Measurements from ENCODE around the gene YOD1. TPM values are rescaled to one million over a fixed set of nuclear protein-coding genes. Genes with fewer than 3 reads are reported as not detected.

The YOD1 gene
- total RNA-seq, result 3.0 TPM

DNA sequence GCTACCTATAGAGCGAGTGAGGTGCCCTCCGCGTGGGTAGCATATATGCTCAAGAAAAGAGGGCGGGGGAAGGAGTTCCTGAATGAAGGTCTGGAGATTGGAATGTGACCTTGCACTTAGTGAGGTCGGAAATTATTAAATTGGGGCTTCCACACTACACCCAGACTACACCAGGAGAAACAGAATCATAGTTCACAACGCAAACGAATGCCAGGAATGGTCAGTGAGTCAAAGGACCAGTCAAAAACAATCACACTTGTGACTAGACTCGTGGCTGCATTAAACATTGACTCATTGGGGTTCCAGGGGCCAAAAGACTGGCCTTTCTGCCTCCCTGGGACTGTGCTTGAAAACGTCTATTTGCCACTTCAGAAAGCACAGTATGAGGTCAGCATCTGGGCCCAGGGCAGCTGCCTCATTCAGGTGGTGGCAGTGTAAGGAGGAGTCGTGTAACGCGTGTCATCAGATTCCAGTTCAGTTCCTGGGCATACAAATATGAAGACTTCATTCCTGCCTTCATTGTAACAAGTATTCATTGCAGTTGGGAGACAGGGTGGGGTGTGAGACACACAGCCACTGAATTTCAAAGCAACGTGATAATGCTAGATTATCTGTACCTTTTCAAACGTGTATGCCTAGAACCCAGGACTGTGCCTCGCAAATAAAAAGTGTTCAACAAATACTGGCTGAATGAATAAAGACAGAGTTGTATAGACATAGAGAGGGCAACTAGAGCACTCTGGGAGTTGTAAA, at the start of gene YOD1:
YOD1 (minus strand) TSS at position 18 of the 753 bp plus-strand sequence. CDS start 178 bp downstream, outside the sequence.
- DNase-seq (ENCODE audit: low spot score), result no peak
- ATAC-seq, result no peak

DNA sequence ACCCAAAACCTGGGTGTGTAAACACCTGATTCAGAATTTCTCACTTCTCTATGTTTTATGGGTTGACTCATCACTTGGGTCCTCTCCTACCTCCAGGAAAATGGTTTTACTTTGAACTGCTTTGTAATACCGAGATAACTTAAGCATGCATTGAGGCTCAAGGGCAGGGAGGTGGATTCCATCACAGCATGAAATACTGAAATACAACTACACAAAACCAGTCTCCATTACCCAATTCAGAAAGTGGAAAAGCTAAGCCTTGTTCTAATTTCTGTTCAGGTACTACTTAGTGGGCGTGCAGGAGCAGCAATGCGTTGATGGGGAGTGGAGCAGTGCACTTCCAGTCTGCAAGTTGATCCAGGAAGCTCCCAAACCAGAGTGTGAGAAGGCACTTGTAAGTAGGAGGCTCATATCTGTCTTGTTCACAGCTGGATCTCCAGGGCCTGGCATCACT, 46.9 kb upstream of the YOD1 start:
- DNase-seq (ENCODE audit: low spot score), result no peak
- no peak for ATAC-seq

DNA sequence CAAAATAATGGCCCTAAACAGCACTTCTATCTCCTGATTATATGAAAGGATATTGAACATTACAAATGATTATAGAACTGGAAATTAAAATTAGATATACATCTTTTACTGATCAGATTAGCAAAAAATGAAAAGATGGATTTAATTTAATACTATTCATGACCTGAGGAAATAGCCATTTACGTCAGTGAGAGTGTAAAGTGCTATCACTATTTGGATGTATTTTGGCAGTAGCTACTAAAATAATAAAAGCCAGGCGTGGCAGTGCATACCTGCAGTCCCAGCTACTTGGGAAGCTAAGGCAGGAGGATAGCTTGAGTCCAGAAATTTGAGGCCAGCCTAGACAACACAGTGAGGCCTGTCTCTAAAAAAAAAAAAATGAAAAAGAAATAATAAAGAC, 42.9 kb upstream of the YOD1 start:
- no peak for DNase-seq (ENCODE audit: low spot score)
- ATAC-seq, result no peak

DNA sequence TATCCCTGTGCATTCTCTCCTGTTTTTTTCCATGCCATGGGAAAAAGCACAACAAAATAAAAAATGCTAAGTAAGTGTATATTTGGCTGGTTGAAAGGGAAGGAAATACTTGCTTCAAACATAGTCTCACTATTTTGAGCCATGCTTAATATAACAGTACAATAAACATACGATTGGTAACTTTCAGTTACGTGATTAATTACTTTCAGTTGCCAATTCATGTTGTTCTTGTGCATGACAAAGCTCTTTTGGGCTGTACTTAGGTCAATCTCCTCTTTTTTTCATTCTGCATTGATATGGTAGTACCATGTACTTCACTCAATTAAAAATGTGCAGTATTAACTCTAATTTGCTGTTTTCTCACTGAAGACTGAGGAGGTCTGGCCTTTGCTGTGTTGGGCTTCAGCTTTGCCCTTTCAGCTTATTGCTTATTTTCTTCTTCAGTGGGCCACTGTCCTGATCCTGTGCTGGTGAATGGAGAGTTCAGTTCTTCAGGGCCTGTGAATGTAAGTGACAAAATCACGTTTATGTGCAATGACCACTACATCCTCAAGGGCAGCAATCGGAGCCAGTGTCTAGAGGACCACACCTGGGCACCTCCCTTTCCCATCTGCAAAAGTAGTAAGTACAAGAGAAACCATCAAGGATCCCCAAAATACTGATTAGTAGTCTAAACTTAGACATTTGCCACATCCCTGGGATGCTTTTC, 40.3 kb upstream of the YOD1 start:
- DNase-seq (ENCODE audit: low spot score) (no peak), ATAC-seq (peak; percentile 21)

DNA sequence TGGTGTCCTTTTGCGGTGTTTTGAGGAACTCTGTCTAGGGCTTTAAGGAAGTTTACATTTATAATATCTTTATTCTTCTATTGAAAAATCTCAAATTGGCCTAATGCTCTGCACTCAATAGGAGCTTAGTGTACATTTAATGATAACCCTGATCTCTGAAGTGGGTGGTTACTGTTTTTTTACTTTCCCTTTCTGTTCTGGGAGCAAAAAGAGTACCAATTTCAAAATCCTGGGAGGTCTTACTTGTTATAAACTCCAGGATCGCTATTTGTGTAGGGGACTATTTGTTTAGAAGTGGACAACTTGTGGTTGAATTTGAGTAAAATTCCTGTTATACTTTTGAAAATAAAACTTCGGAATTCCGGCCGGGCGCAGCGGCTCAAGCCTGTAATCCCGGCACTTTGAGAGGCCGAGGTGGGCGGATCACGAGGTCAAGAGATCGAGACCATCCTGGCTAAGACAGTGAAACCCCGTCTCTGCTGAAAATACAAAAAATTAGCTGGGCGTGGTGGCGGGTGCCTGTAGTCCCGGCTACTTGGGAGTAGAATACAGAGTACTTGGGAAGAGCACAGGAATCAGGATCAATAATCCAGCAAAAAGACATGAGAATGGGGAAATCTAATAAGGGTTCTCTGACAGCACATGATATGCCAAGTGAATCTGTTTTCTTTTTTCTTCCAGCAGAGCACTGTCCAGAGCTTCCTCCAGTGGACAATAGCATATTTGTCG, 38.8 kb upstream of the YOD1 start:
- ATAC-seq, result peak; percentile 19

DNA sequence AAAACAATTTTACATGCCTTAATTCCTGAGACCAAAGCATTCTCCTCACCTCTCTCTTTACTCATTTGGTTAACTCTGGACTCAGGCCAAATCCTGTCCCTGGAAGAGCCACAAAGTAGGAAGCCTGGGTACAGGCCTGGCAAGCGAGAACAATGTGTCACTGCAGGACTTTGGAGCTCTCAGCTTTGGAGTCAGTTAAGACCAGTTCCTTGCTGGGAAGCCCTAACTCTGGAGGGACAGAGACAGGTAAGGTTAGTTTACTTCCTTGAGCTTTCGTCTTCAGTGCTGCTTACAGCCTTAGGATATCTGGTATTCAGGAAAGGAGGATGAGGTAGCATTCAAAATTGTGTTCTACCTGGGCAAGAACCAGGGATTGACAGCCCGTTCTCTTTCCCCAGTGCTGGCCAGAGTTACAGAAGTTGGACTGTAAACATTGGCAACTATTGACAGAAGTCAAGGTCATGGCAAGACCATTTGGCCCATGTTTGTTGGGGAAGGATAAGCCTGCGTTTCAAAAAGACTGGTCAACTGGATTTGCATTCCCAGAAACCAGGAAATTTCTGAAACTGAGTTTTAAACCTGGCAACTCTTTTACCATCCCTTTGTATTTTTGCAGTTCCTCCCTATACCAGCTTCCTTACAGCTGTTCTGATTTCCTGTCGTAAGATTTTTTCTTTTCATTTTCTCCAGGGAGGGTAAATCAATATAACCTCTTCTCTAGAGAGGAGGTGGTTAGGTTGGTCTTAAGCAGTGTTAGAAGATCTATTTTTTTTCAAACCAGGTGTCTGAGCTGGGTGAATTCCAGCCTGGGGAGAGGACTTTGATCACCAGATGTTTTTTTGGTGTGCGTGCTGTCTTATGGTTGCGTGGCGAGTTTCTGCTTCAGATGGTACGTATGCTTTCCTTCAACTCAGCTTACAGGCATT, 38.0 kb upstream of the YOD1 start, which contains the start of gene C4BPB:
C4BPB (plus strand) TSS at position 160 of the 926 bp plus-strand sequence; CDS start at position 832, 672 bp downstream.
- peak; percentile 80 for ATAC-seq
- DNase-seq (ENCODE audit: low spot score), result peak; percentile 87

More for the DNA sequence above, 38.8 kb upstream of the YOD1 start:
- DNase-seq (ENCODE audit: low spot score), result no peak

DNA sequence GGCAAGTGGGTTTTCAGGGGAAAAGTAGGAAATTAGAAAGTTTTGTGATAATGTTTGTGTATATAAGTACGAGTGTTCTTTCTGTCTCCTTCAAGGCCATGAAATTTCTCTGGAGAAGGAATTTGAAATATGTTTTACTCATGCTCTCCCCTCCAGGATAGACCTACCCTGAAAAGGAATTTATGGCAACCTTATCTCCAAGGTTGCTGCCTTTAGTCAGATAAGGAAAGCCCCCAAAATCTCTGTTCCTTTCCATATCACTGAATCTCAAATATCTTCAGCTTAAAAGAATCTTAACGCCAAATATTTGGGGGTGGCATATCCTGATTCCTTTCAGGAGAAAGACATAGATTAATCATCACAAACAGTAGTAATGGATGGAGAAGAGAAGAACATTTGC, 37.2 kb upstream of the YOD1 start:
- ATAC-seq (no peak), DNase-seq (ENCODE audit: low spot score) (no peak)

DNA sequence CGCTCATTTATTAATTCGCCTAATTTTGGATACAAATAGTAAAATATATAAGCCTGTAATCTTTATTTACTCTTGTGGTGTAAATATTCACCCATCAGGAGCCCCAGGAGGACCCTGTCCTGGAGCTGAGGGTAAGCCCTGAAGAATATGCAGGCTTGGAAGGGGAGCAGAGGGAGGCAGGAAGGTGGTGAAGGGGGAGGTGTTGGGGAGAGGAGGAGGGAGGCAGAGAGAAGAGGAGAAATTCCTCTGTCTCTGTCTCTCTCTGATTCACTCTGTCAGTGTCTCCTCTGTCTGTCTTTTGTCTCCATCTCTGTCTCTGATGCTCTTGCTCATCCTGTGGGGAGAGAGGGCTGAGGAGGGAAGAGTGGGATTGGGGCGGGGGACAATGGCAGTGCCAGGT, 34.9 kb upstream of the YOD1 start:
- DNase-seq (ENCODE audit: low spot score), result no peak
- no peak for ATAC-seq

DNA sequence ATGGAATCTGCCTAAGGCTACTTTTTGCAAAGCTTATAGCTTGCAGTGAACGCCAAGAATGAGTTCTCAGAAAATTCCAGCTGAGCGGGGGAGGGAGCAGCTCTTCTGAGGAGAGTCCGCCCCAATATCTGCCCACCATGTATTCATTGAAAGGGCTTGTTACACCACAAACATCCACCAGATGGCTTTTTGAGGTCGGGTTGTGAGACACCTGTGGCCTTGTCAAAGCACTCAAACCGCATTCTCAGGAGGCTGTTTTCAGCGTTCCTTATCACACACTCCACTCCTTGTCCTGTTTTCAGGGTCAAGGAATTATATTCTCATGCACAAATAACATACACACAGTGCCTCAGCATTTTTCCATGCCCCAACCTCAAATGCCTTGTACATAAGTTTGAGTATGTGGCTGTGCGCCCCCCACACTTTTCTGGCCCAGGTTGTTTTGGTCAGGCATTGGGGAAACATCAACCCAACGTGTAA, 33.7 kb upstream of the YOD1 start:
- peak; percentile 58 for DNase-seq (ENCODE audit: low spot score)
- ATAC-seq, result peak; percentile 65

DNA sequence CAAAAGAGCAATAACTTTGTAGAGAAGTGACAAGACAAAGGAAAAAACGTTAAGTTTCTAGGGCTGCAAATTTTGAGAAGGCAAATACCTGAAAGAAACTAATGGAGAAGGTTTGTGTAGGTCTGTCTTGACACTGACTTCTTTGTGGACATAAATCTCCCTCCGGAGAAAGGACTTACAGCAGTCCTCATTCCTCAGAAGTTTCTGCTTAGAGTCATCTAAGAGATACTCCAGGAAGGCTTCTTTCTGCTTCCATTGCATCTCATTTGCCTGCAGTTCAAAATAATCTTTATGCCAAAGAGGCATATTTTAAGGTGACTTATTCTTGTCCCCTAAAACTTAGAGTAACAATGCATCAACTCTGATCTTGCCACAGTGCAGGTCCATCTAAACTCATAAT, 33.2 kb upstream of the YOD1 start:
- ATAC-seq (no peak), DNase-seq (ENCODE audit: low spot score) (no peak)

DNA sequence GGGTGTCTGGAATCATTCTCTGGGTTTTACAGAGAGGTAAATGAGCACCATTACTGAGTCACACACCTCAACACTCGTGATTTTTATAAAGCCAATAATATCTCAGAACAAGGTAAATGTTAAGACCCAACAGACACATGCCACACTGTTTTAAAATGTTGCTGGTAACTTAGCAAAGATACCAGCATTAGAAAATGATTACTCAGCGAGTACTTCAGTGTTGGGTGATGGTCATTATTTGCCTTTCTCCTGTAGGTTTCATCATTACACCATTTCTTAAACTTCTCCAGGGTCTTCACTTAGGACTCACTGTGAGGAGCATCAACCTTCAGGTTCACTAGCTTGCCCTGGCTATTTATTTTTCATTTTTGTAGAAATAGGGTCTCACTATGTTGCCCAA, 30.8 kb upstream of the YOD1 start:
- DNase-seq (ENCODE audit: low spot score), result no peak
- ATAC-seq, result no peak

DNA sequence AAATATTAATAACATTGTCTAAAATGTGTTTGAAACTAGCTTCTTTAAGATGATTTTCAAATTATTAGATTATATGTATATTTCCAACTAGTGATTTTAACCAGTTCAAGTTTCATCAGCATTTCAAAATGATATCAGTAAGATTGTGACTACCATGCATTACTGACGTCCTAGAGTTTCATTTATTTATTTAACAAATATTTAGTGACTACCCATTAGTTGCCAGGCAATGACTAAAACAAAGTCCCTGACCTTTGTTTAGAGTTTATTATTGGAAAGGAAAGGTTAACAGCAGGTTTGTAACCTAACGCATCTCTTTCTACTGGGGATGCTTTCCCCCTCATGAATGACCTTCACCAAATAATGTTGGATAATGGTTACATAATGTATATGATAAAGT, 30.1 kb upstream of the YOD1 start:
- DNase-seq (ENCODE audit: low spot score), result no peak
- no peak for ATAC-seq

DNA sequence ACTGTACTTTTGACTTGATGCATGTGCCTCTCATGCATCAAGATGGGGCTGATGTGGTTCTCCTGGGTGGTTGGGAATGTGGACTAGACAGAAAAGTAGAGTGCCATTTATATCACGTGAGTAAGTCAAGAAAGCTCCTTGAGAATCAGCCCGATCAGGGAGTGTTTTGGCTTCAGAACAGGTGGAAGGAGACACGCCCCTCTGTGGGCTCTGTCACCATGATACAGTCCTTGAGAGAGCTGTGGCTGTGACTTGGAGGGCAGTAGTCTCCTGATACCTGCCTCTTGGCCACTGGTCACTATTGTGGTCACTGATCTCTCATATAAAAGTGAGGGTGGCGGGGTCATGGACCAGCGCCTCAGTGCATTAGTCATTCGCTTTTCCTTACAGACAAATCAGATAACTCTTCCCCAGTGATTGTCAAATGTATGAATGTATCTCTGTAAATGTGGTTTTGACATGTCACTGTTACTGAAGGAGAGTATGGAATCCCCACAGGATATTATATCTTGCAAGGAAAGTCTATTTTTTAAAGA, 28.8 kb upstream of the YOD1 start:
- no peak for DNase-seq (ENCODE audit: low spot score)
- ATAC-seq, result no peak

DNA sequence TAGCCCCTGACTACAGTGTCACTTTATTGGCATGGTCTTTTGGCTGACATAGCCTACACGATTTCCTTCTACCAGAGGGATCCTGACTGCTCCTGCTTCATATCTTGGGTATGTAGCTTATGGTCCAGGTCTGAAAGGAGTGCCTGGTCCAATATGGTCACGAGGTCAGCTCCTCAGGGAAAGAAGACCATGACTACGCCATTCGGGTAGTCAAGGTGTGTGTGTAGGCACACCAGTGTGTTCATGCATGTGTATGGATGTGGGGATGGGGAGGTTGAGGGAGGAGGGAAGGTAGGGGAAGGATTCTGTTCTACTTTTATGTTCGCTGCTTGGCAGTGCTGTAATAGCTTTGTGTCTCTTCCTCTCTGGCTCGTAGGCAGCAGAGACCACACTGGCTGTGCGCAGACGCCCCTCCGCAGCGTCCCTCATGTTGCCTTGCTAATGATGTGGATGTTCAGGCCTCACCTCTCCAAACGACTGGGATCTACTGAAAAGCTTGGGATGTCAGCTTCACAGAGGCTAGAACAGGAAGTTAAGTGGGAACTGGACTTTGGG, 27.6 kb upstream of the YOD1 start:
- ATAC-seq (no peak), DNase-seq (ENCODE audit: low spot score) (no peak)

DNA sequence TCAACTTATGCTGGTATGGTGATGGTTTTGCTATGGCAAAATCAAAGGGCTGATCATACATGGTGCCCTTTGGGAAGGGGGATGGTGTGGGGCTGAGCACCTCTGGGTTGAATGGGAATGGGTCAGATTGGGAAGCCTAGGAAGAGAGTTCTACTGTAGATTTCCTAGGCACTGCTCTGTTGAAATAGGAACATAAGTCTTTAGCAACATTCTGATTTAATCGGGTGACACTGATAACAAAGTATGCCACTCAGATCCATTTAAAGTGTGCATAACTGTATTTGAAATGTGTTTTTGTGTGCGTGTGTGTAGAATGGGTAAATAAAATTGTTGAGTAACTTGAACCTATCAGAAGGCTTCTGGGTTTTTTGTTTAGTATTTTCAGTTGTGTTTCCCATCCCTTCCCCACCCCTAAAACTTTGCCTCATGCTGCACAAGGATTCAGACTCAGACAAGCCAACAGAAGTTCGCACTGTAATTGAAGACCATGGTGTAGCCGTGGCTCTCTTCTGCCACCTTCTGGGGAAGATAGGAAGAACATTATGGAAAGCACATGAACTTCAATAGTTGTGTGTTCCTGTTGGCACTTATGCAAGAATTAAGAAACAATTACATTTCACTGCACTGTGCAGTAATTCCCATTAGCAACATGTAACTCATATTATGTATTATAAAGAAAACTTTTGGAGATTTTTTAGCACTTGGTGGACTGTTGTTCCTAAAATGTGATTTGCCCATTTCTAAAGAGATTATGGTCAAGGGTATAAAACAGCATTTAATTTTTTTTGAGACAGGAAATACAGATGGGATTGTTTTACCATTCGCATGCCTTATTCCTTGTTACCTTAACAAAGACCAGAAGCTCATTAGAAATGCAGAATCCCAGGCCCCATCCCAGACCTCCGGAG, 26.7 kb upstream of the YOD1 start:
- ATAC-seq, result peak; percentile 98
- DNase-seq (ENCODE audit: low spot score), result peak; percentile 72

DNA sequence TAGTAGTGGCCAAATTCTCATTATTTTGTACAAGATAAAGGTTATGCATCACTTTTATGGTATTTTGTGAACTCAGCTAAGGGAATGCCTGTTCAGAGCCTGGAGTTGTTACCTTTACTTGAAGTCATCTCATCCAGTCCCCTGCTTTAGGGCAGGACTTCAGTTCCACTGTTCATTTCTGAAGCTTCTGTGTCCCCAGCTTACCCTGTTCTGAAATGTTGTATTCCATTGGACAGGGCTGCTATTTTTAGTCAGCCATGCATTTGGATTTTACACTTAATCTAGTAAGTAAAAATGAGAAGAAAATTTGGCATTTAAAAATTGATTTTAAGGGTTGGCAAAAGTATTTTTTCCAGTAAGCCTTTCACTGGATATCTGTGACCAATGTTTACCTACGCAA, 26.0 kb upstream of the YOD1 start:
- DNase-seq (ENCODE audit: low spot score) (no peak), ATAC-seq (no peak)

DNA sequence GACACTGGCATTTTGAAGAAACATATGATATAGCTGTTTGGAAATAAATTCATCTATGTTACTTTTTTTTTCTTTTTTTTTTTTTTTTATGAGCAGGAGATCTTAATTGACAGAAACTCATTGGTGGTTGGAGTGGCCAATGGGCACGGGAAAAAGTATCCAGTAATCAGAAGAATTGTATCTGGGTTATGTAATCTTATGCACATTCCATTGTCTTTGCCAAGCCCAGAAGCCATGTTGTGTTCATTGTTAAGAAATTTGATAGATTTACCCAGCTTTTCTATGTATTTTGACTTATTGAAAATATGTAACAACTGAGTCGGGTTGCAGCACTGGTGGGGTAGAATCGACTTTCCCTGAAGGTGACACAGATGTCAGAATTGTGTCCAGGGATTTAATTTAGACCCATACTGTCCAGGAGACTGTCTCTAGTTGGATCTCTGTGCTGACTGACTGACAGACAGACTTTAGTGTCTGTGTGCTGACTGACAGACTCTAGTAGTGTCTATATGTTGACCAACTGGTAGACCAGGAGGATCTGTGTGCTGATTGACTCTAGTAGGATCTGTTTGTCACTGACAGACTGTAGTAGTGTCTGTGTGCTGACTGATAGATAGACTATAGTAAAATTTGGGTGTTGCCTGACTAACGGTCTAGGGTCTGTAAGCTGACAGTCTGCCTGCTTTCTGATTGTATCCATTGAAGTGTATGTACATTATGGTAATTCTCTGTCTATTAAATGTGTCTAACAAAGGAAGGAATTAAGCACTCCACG, 25.4 kb upstream of the YOD1 start:
- no peak for ATAC-seq
- DNase-seq (ENCODE audit: low spot score), result no peak

Data from left lobe of liver (tissue), 2 donors.